HUES6 (cell line): ENCODE measurements around the gene FGF12.
A peak's percentile ranks its signal among the peaks of the same experiment; 100 is the strongest.

Experiments
- H3K27ac ChIP-seq: 2 replicates; pipeline ENCODE4 v1.7.0; 2013; ENCODE audit warnings: low read depth, mild to moderate bottlenecking, low read length, inconsistent platforms
- H3K27me3 ChIP-seq: 2 replicates; pipeline ENCODE4 v1.6.1; 2013; ENCODE audit warnings: low read length; ENCODE audit not compliant: control insufficient read depth, insufficient read depth
- H3K36me3 ChIP-seq: 2 replicates; pipeline ENCODE4 v1.6.1; 2013; ENCODE audit warnings: low read length; ENCODE audit not compliant: control insufficient read depth, insufficient read depth
- H3K4me1 ChIP-seq: 2 replicates; pipeline ENCODE4 v1.6.1; 2013; ENCODE audit warnings: low read length; ENCODE audit not compliant: control insufficient read depth, insufficient read depth
- H3K4me3 ChIP-seq: 2 replicates; pipeline ENCODE4 v1.5.1; 2013; ENCODE audit warnings: low read depth, low read length
- H3K9ac ChIP-seq: one replicate; pipeline ENCODE4 v1.6.1; 2013; ENCODE audit warnings: mild to moderate bottlenecking, low read length
- H3K9me3 ChIP-seq: 2 replicates; pipeline ENCODE4 v1.6.1; 2013; ENCODE audit warnings: low read depth, low read length; ENCODE audit not compliant: control insufficient read depth, insufficient read depth

Gene FGF12

DNA sequence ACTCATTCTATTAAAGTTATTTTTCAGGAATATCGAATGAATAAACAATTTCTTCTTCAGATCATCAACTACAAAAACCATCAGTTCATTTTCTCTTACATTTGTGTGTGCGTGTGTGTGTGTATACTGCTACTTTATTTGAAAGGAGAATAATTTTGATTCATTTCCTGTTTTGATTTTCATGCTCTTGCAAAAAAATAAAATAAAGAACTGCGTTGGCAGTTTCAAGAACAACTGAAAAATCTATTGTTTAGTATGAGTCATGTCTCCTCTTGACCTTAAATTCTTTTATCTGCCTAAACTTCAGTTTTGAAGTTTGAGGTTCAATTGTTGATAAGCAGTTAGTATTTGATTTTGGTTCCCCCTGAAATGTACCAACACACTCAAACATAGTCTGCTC is 540.8 kb downstream of the FGF12 start:
- Histone ChIP-seq H3K9ac (no peak overlapping the region), H3K36me3 (no peaks in the 10 kb centered on the region), H3K27ac (peak overlapping the region; percentile 52; the same call in 1 of the 2 replicates), H3K27me3 (no peaks in the 10 kb centered on the region), H3K4me3 (no peak overlapping the region), H3K4me1 (peaks cover 11% of the 10 kb centered on the region), H3K9me3 (no peaks in the 10 kb centered on the region)

DNA sequence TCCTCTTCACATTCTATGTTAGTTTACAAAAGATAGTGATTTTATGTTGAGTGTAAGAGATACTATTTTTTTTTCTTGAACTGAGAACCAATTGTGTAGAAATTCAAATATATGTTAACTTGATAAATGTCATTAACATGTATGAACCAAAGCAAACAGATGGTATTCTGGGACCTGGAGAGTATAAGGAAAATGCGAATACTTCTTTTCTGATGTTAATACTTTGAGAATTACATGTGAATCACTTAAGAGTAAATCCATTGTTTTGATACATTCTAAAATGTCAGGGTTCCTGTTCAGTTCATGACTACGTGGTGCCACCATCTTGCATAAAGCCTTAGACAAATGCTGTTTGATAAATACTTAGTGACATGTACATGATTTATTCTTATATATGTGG is 541.3 kb downstream of the FGF12 start:
- peaks cover 11% of the 10 kb centered on the region for H3K4me1 ChIP-seq
- H3K36me3 ChIP-seq, result no peaks in the 10 kb centered on the region
- no peaks in the 10 kb centered on the region for H3K9me3 ChIP-seq
- H3K27ac ChIP-seq, result peak overlapping the region; percentile 52; the same call in 1 of the 2 replicates
- H3K27me3 ChIP-seq, result no peaks in the 10 kb centered on the region
- no peak overlapping the region for H3K4me3 ChIP-seq
- H3K9ac ChIP-seq, result no peak overlapping the region

DNA sequence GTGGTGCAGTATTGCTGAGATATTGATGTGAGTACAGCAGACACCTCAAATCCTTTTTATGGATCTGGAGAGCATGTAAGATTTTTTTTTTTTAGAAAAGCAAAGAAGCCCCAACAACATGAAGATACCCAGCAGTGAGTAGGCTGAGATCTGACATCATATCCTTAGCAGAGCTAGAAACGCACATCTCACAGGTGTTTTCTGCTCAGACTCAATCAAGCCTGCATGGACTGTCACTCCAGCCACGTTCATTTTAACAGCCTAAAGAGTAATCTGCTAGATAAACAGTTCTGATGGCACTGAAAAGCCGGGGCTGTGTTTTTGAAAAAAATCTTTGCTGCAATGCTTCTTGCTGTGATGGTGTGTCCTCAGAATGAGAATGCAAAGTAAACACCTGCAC is 544.2 kb downstream of the FGF12 start:
- Histone ChIP-seq H3K27ac (no peak overlapping the region), H3K9ac (no peak overlapping the region), H3K4me3 (no peak overlapping the region), H3K4me1 (peaks cover 11% of the 10 kb centered on the region), H3K9me3 (no peaks in the 10 kb centered on the region), H3K36me3 (no peaks in the 10 kb centered on the region), H3K27me3 (no peaks in the 10 kb centered on the region)

DNA sequence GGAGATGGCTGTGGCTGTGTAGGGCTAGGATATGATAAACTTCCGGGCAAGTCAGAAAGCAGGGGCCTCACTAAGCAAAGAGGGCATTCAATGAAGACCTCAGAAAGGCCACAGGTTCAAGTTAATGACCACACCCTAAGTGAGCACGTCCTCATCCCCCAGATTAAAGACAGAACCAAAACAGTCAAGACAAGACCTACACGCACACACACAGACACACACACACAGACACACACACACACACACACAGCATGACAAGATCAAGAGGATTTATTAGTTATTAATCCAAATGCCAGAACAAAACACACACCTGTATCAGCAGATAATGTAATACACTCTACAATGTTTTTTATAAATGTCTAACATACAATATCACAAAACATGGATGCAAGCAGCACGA is 546.2 kb downstream of the FGF12 start:
- no peaks in the 10 kb centered on the region for H3K9me3 ChIP-seq
- peaks cover 4% of the 10 kb centered on the region for H3K4me1 ChIP-seq
- H3K27me3 ChIP-seq, result no peaks in the 10 kb centered on the region
- no peak overlapping the region for H3K27ac ChIP-seq
- H3K9ac ChIP-seq, result no peak overlapping the region
- no peaks in the 10 kb centered on the region for H3K36me3 ChIP-seq
- H3K4me3 ChIP-seq, result no peak overlapping the region

DNA sequence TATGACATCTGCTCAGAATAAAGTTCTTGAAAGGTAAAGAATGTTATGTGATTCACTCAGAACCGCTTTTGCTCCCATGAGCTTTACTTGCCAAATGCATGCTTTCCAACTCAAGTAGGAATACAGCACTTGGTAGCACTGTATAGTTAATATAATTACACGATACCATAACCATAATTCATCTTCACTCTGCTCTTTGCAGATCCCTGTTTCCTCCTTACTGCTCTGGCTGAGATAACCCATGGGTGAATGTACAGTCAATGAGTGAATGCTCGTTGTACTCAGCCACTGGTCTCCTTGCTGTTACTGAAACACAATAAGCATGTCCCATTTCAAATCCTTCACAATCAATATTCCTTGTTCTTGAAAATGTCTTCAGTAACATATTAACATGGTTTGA is 550.0 kb downstream of the FGF12 start:
- Histone ChIP-seq H3K27me3 (no peaks in the 10 kb centered on the region), H3K27ac (no peak overlapping the region), H3K4me1 (no peaks in the 10 kb centered on the region; the same call in 1 of the 2 replicates), H3K36me3 (no peaks in the 10 kb centered on the region), H3K9ac (no peak overlapping the region), H3K9me3 (no peaks in the 10 kb centered on the region), H3K4me3 (no peak overlapping the region)

DNA sequence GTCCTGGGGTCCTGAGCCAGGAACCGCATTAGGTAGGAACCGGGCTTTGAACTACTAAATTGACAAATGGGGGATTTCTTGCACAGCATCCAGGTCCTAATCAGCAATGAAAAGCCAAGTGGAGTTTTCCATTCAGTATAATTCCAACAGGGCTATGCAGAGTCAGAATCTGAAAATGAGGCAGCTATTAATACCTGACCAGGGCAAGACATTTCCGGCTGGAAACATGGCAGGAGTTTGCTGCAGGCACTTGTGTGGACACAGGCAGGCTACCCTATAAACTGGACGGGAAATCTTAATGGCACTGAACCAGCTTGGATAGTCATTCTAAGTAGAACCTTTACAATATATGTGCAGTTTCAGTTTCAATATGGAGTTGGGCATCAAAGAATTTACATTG is 553.1 kb downstream of the FGF12 start:
- H3K36me3 ChIP-seq, result no peaks in the 10 kb centered on the region
- H3K27ac ChIP-seq, result no peak overlapping the region
- no peak overlapping the region for H3K9ac ChIP-seq
- no peaks in the 10 kb centered on the region for H3K9me3 ChIP-seq
- no peaks in the 10 kb centered on the region for H3K27me3 ChIP-seq
- peaks cover 15% of the 10 kb centered on the region for H3K4me1 ChIP-seq
- no peak overlapping the region for H3K4me3 ChIP-seq

DNA sequence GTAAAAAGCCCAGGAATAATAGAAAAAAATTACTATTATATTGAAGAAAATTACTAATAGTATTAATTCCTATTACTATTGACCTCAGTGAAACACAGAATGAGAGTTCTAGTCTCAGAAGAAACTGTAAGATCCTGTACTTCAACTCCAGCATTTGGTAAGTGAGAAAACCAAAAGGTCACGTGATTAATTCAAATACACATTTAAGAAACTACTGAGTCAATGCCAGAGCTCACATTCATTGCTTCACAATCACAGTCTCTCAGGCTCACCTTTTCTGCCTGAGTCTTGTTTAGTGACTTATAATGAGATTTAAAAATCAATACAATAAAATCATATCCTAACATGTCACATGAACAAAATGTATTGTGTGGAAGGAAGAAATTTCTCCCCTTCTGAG is 556.1 kb downstream of the FGF12 start:
- Histone ChIP-seq H3K4me1 (peaks cover 19% of the 10 kb centered on the region), H3K9ac (no peak overlapping the region), H3K27ac (no peak overlapping the region), H3K4me3 (no peak overlapping the region), H3K36me3 (no peaks in the 10 kb centered on the region), H3K9me3 (no peaks in the 10 kb centered on the region), H3K27me3 (no peaks in the 10 kb centered on the region)

DNA sequence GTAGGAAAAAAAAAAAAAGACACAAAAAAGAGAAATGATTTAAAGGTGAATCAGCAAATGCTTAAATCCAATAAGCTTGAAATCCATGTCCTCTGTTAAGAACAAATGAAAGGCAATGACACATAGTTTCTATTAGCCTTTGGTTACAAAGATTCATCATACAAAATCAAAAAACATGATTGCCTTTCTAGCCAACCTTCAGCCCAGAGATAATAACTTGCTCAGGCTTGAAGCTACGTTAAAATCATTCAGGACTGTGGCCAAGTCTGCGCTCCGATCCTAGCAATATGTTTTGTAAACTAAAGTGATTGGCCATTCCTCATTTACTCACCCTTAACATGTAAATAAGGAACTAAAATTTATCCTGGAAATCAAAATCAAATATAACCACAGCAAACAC is 556.7 kb downstream of the FGF12 start:
- Histone ChIP-seq H3K9me3 (no peaks in the 10 kb centered on the region), H3K9ac (no peak overlapping the region), H3K27ac (no peak overlapping the region; the same call in 1 of the 2 replicates), H3K27me3 (no peaks in the 10 kb centered on the region), H3K4me3 (no peak overlapping the region), H3K4me1 (peaks cover 19% of the 10 kb centered on the region), H3K36me3 (no peaks in the 10 kb centered on the region)

DNA sequence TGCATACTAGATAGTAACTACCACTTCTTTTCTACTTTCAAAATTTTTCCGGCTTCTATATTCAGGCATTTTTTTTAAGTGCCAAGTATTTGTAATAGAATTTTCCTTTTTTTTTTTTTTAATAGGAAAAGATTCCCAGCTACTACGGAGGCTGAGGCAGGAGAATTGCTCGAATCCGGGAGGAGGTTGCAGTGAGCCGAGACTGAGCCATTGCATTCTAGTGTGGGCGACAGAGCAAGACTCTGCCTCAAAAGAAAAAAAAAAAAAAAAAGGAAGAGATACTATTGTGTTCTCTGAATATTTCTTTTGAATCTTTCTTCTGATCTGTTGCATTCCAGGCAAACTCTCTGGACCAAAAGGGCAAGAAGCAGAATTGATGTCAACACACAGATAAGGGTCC is 557.3 kb downstream of the FGF12 start:
- Histone ChIP-seq H3K27ac (no peak overlapping the region), H3K4me1 (peaks cover 19% of the 10 kb centered on the region), H3K9ac (no peak overlapping the region), H3K36me3 (no peaks in the 10 kb centered on the region), H3K4me3 (no peak overlapping the region), H3K27me3 (no peaks in the 10 kb centered on the region), H3K9me3 (no peaks in the 10 kb centered on the region)

DNA sequence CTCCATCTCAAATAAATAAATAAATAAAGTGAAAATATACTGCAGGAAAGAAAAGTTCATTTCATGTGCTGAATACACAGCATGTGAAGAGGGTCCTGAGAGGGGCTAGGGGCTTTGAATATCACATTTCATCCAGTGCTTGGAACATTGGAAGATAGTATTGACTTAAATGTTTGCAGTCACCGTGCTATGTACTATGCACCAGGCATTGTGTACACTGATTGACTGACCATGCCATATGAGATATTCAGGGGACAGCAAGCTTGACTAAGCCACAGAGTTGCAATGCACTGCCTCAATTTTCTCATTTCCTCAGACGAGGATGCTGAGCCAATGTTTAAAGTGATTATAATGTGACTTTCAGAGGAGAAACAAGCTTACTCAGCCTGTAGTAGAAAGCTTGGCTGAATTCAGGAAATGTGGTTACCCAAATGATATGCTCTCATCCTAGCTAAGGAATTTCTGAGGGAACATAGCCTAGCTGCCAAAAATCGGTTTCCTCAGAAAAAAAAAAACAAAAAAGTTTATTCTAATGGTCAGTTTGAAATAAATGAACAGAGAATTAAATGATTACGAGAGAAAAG is 557.9 kb downstream of the FGF12 start:
- H3K4me3 ChIP-seq, result no peak overlapping the region
- H3K4me1 ChIP-seq, result peaks cover 19% of the 10 kb centered on the region
- H3K36me3 ChIP-seq, result no peaks in the 10 kb centered on the region
- no peak overlapping the region for H3K27ac ChIP-seq
- H3K9ac ChIP-seq, result no peak overlapping the region
- no peaks in the 10 kb centered on the region for H3K27me3 ChIP-seq
- H3K9me3 ChIP-seq, result no peaks in the 10 kb centered on the region

DNA sequence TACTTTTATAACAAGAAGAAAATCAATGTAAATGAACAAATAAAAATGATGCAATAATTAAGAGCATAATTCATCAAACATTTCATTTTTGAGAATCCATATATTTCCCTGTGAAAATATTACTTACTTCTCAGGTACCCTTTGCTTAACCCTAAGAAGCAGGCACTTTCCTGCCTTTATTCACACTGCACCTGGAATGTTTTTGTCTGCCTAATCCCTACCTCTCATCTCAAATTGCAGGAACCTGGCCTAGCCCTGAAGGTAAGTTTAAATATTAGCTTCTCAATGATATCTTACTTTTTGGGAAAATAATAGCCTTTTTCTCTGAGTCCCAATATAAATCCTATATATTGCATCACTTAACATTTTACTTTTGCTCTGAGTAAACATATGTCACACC is 559.1 kb downstream of the FGF12 start:
- Histone ChIP-seq H3K4me3 (no peak overlapping the region), H3K4me1 (peaks cover 19% of the 10 kb centered on the region), H3K9ac (no peak overlapping the region), H3K9me3 (no peaks in the 10 kb centered on the region), H3K36me3 (no peaks in the 10 kb centered on the region), H3K27ac (no peak overlapping the region), H3K27me3 (no peaks in the 10 kb centered on the region)

DNA sequence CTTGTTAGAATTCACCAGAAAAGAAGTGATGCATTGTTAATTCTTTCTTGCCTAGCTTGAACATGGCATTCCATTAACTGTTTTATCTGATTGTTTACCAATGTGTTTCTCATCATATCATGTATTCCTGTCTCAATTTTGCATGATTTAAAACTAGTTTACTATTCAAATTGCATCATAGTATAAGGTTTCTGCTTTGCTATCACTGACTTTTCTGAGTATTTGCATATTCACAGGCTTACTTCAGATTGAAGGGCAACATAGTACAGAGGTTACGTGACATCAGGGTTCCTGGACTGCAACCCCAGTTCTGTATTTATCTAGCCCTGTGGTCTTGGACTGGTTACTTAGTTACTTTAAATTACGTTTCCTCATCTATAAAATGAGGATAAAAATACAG is 561.8 kb downstream of the FGF12 start:
- Histone ChIP-seq H3K4me1 (peaks cover 17% of the 10 kb centered on the region), H3K9me3 (no peaks in the 10 kb centered on the region), H3K9ac (no peak overlapping the region), H3K27ac (no peak overlapping the region), H3K4me3 (no peak overlapping the region), H3K36me3 (no peaks in the 10 kb centered on the region), H3K27me3 (no peaks in the 10 kb centered on the region)
